ENCODE data around the gene FKBP7. TPM values are rescaled to one million over a fixed set of nuclear protein-coding genes. Genes with fewer than 3 reads are reported as not detected.

FKBP7 gene
- total RNA-seq, 1 experiment from 2014 or later, result 4.8 TPM

DNA sequence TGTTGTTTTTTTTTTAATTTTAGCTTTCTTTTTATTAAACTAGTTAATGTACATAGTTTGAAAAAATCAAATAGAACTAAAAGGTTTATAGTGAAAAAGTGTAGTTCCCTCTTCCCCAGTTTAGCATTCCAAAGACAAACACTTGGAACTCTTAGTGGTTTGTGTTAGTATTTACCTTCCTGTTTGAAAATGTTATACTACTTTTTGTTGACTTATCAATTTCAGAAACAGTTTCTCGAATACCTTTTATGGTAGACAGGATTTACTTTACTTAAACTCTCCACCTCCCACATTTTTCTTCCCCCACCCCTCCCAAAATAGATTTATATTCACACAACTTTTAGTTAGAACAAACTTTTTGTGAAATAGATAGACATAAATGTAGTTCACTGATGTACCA is 28.5 kb upstream of the FKBP7 start:
- no peak overlapping the region for H4K91ac ChIP-seq (ENCODE audit: insufficient read length, low read depth, low read length)
- no peak overlapping the region for H2BK5ac ChIP-seq (ENCODE audit: insufficient read length, low read length)
- H2BK15ac ChIP-seq (ENCODE audit: low read depth, low read length), result no peak overlapping the region
- H3K4me2 ChIP-seq (ENCODE audit: insufficient read depth, insufficient read length, low read length), result no peak overlapping the region
- H3K18ac ChIP-seq (ENCODE audit: insufficient read length, low read depth, low read length), result no peak overlapping the region
- H3K56ac ChIP-seq (ENCODE audit: insufficient read length, low read depth, low read length), result no peak overlapping the region
- TF ChIP-seq CTCF (conservative IDR thresholded peaks at IDR 0.05), result no peak
- no CpG with 5 or more reads among the region's 1 CpG for WGBS (ENCODE audit: extremely low coverage, insufficient read length, low lambda C conversion rate)
- H3K9ac ChIP-seq (ENCODE audit: extremely low read depth, insufficient read length, low read length), result no peak overlapping the region
- H3K4me1 ChIP-seq (ENCODE audit: insufficient read depth, low read length), result no peaks in the 10 kb centered on the region
- Mint-ChIP-seq H3K27ac (no peak overlapping the region), H3K27me3 (ENCODE audit: low read depth) (no peaks in the 10 kb centered on the region), H3K36me3 (ENCODE audit: insufficient read depth in 1 of 3, low read depth in 3 of 3) (peaks cover 4 to 20% (median 8%) of the 10 kb centered on the region in 3 experiments; a peak in 6 of 7 replicates), H3K4me3 (no peak overlapping the region), H3K9me3 (no peaks in the 10 kb centered on the region), H3K4me1 (peaks cover 19 to 22% of the 10 kb centered on the region in 2 experiments)
- no peak overlapping the region for H3K27ac ChIP-seq (ENCODE audit: insufficient read length, low read depth, low read length)
- H3K14ac ChIP-seq (ENCODE audit: insufficient read depth, low read length), result no peak overlapping the region
- H2AK5ac ChIP-seq (ENCODE audit: insufficient read length, low read length), result no peak overlapping the region
- no peak overlapping the region for H2BK12ac ChIP-seq (ENCODE audit: insufficient read length, low read depth, low read length)
- no peaks in the 10 kb centered on the region for H4K20me1 ChIP-seq (ENCODE audit: control insufficient read depth, insufficient read depth, insufficient read length)
- DNase-seq, result no peak
- no peaks in the 10 kb centered on the region for H3K79me1 ChIP-seq (ENCODE audit: insufficient read depth, low read depth, low read length, poor library complexity, severe bottlenecking)
- no peak overlapping the region for H4K8ac ChIP-seq (replicated peaks; ENCODE audit: insufficient read length, low read depth, low read length)
- H3K27me3 ChIP-seq (ENCODE audit: insufficient read depth, low read length), result no peaks in the 10 kb centered on the region
- no peaks in the 10 kb centered on the region for H3K9me3 ChIP-seq (ENCODE audit: control insufficient read depth, low read depth, low read length)
- H3T11ph ChIP-seq (ENCODE audit: low read length), result no peak overlapping the region
- no peak overlapping the region for H3K23ac ChIP-seq (ENCODE audit: insufficient read length, low read depth, low read length)
- no peak overlapping the region for H2BK20ac ChIP-seq (ENCODE audit: low read depth, low read length, poor library complexity, severe bottlenecking)
- H3K79me2 ChIP-seq (ENCODE audit: insufficient read depth, low read length), result no peaks in the 10 kb centered on the region
- no peak overlapping the region for H3K4ac ChIP-seq (ENCODE audit: low read depth, low read length)
- no peaks in the 10 kb centered on the region for H3K23me2 ChIP-seq (ENCODE audit: insufficient read length, low read depth, low read length, poor library complexity, severe bottlenecking)
- no peak overlapping the region for H4K5ac ChIP-seq (ENCODE audit: insufficient read length, low read depth, low read length)
- no peak overlapping the region for H2AFZ ChIP-seq (ENCODE audit: low read length)
- no peak overlapping the region for H2BK120ac ChIP-seq (ENCODE audit: low read depth, low read length, poor library complexity, severe bottlenecking)
